ENCODE measurements around the gene THRB.

DNA sequence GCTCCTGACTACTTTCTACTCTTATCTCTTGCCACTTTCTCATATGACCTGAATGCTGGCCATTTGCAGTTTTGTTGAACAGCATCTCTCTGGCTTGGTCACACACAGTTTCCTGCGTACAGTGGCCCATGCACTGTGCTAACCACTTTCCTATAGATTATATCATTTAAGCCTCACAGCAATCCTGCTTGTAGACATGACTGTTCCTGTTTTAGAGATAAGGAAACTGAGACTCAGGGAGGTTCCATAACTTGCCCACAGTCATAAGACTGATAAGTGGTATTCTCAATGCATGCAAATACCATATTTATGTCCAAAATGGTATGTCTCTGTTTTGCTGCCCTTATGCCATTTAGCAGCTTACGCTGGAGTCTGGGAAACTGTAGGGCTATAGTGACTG is 320.0 kb downstream of the THRB start:
- TF ChIP-seq CTCF (IDR thresholded peaks at IDR 0.05) = no peak
- no peak for TF ChIP-seq POLR2A (IDR thresholded peaks at IDR 0.05)
